ENCODE measurements around the gene SARNP. TPM values are rescaled to one million over a fixed set of nuclear protein-coding genes. Genes with fewer than 3 reads are reported as not detected.

Gene SARNP
- total and polyA plus RNA-seq, 10 of the 15 experiments (the other 5 are each of a cell fraction or from before 2014, with no cell fraction given) = 77.6 to 445 (median 188) TPM

DNA sequence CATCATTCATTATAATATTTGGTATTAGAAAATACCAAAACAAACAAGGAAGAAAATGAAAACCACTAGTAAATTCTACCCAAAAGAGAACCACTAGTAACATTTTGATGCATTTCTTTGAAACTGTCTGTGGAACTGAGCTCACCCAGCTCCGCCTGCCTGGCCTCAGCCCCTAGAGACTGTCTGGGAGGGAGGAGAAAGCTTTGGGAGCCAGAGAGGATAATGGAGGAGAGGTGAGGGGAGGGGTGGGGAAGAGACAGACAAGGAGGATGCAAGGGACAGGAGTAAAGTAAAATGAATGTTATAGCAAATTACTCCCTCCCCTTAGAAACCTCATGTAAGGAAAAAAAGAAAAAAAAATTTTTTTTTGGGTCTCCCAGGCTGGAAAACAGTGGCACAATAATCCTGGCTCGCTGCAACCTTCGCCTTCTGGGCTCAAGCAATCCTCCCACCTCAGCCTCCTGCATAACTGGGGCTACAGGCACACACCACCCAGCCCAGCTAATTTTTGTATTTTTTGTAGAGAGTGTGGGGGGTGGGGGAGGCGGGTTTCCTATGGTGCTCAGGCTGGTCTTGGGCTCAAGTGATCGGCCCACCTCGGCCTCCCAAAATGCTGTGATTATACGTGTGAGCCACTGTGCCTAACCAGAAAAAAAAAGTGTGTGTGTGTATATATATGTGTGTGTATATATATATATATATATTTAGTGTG, 28.4 kb upstream of the SARNP start:
- SMC1A ChIA-PET (ENCODE audit: uncharacterized antibody, unreplicated experiment) = no interaction called here
- no peaks in the 10 kb centered on the region for H4K20me1 ChIP-seq (ENCODE audit: control insufficient read depth, insufficient read depth)
- H3K4me3 ChIP-seq = no peak overlapping the region
- H3K4me1 ChIP-seq (ENCODE audit: control insufficient read depth, insufficient read depth, low read length) = no peaks in the 10 kb centered on the region; the same call in 1 of the 2 replicates
- peaks cover 0 to 1% of the 10 kb centered on the region in 2 experiments; a peak in 3 of 4 replicates for H3K27me3 ChIP-seq (replicated peaks in 1 of 2; ENCODE audit: control insufficient read depth in 2 of 2, insufficient read depth in 2 of 2, low read length in 1 of 2)
- H3K79me2 ChIP-seq (ENCODE audit: control insufficient read depth, insufficient read depth, low read length) = no peaks in the 10 kb centered on the region
- no peak overlapping the region for H2AFZ ChIP-seq (ENCODE audit: control insufficient read depth, low read depth, low read length)
- H3K27ac ChIP-seq (ENCODE audit: control insufficient read depth, insufficient read depth) = no peak overlapping the region
- 46% methylated on average over 7 of the region's 7 CpGs for WGBS (ENCODE audit: insufficient coverage, insufficient replicate concordance, low lambda C conversion rate, missing lambda C conversion rate)
- CTCF ChIA-PET = no interaction called here
- no peak for DNase-seq (ENCODE audit: low read depth, low spot score)
- H3K4me2 ChIP-seq (ENCODE audit: control insufficient read depth, insufficient read depth) = no peak overlapping the region
- intact Hi-C loops (cut with micrococcal nuclease; ENCODE audit: unreplicated experiment) = no loop called here
- FAIRE-seq = no peak
- TF ChIP-seq, protein P1, sequence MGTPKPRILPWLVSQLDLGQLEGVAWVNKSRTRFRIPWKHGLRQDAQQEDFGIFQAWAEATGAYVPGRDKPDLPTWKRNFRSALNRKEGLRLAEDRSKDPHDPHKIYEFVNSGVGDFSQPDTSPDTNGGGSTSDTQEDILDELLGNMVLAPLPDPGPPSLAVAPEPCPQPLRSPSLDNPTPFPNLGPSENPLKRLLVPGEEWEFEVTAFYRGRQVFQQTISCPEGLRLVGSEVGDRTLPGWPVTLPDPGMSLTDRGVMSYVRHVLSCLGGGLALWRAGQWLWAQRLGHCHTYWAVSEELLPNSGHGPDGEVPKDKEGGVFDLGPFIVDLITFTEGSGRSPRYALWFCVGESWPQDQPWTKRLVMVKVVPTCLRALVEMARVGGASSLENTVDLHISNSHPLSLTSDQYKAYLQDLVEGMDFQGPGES (IDR thresholded peaks at IDR 0.05) = no peak
- no peak for TF ChIP-seq ZNF384 (IDR thresholded peaks at IDR 0.05; ENCODE audit: borderline replicate concordance, low read depth, low read length)
- no peak for TF ChIP-seq PML (IDR thresholded peaks at IDR 0.05; ENCODE audit: low read length)
- no peak for TF ChIP-seq IRF4 (IDR thresholded peaks at IDR 0.05; ENCODE audit: low read depth, low read length)
- no peak for TF ChIP-seq ZNF622 (IDR thresholded peaks at IDR 0.05)
- no peak for TF ChIP-seq RUNX3 (IDR thresholded peaks at IDR 0.05; ENCODE audit: low read length)
- TF ChIP-seq KAT2A (conservative IDR thresholded peaks at IDR 0.05; ENCODE audit: control insufficient read depth, low read depth, low read length) = no peak
- no peak for TF ChIP-seq RELA (IDR thresholded peaks at IDR 0.05; ENCODE audit: borderline replicate concordance, partially characterized antibody)
- no peak for TF ChIP-seq SUPT20H (IDR thresholded peaks at IDR 0.05; ENCODE audit: borderline replicate concordance, control insufficient read depth, low read depth, low read length)
- TF ChIP-seq, protein P2, sequence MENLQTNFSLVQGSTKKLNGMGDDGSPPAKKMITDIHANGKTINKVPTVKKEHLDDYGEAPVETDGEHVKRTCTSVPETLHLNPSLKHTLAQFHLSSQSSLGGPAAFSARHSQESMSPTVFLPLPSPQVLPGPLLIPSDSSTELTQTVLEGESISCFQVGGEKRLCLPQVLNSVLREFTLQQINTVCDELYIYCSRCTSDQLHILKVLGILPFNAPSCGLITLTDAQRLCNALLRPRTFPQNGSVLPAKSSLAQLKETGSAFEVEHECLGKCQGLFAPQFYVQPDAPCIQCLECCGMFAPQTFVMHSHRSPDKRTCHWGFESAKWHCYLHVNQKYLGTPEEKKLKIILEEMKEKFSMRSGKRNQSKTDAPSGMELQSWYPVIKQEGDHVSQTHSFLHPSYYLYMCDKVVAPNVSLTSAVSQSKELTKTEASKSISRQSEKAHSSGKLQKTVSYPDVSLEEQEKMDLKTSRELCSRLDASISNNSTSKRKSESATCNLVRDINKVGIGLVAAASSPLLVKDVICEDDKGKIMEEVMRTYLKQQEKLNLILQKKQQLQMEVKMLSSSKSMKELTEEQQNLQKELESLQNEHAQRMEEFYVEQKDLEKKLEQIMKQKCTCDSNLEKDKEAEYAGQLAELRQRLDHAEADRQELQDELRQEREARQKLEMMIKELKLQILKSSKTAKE (IDR thresholded peaks at IDR 0.05; ENCODE audit: low read depth, poor library complexity, severe bottlenecking) = no peak
- no peak for TF ChIP-seq SPI1 (IDR thresholded peaks at IDR 0.05; ENCODE audit: borderline replicate concordance, insufficient read depth, low read depth, low read length)
- TF ChIP-seq RB1 (IDR thresholded peaks at IDR 0.05; ENCODE audit: borderline replicate concordance) = no peak
- TF ChIP-seq, protein P3, sequence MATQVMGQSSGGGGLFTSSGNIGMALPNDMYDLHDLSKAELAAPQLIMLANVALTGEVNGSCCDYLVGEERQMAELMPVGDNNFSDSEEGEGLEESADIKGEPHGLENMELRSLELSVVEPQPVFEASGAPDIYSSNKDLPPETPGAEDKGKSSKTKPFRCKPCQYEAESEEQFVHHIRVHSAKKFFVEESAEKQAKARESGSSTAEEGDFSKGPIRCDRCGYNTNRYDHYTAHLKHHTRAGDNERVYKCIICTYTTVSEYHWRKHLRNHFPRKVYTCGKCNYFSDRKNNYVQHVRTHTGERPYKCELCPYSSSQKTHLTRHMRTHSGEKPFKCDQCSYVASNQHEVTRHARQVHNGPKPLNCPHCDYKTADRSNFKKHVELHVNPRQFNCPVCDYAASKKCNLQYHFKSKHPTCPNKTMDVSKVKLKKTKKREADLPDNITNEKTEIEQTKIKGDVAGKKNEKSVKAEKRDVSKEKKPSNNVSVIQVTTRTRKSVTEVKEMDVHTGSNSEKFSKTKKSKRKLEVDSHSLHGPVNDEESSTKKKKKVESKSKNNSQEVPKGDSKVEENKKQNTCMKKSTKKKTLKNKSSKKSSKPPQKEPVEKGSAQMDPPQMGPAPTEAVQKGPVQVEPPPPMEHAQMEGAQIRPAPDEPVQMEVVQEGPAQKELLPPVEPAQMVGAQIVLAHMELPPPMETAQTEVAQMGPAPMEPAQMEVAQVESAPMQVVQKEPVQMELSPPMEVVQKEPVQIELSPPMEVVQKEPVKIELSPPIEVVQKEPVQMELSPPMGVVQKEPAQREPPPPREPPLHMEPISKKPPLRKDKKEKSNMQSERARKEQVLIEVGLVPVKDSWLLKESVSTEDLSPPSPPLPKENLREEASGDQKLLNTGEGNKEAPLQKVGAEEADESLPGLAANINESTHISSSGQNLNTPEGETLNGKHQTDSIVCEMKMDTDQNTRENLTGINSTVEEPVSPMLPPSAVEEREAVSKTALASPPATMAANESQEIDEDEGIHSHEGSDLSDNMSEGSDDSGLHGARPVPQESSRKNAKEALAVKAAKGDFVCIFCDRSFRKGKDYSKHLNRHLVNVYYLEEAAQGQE (IDR thresholded peaks at IDR 0.05; ENCODE audit: low read depth, low read length) = no peak
- TF ChIP-seq SREBF2 (IDR thresholded peaks at IDR 0.05; ENCODE audit: low read length) = no peak
- no peak for TF ChIP-seq YY1 (IDR thresholded peaks at IDR 0.05; ENCODE audit: low read depth, low read length)
- TF ChIP-seq ESRRA (IDR thresholded peaks at IDR 0.05; ENCODE audit: low read length) = no peak
- TF ChIP-seq CREB1 (IDR thresholded peaks at IDR 0.05; ENCODE audit: low read depth) = no peak
- in situ Hi-C loops (cut with MboI) = no loop called here
- no peak for ATAC-seq
- H3K9me3 ChIP-seq (replicated peaks; ENCODE audit: control insufficient read depth, insufficient read depth, low read length) = no peaks in the 10 kb centered on the region
- no peaks in the 10 kb centered on the region for H3K36me3 ChIP-seq (ENCODE audit: control insufficient read depth in 2 of 2, insufficient read depth in 2 of 2, low read length in 1 of 2)
- no TSS peak for BruUV-seq (replicated peaks)
- POLR2A ChIA-PET = interaction anchor here (0.6 kb wide), 1 partner anchor 10 kb away, joined by 7 read pairs; no protein-coding TSS in a partner anchor
- H3K9ac ChIP-seq (ENCODE audit: control insufficient read depth, insufficient read depth, low read length) = no peak overlapping the region
- RAD21 ChIA-PET (ENCODE audit: unreplicated experiment) = interaction anchor here (0.7 to 1.3 kb wide), 2 partner anchors 30 to 96 kb away, joined by 3 to 4 read pairs; no protein-coding TSS in a partner anchor

Data from GM12878 (cell line).